Thyroid gland (tissue), 4 donors: ENCODE results near the gene TSEN2.

Experiments used
- POLR2A ChIP-seq, 2 donors: fragments of 450-650 bp; IDR thresholded peaks; one replicate each; pipeline ENCODE4 v1.6.1; 2017; ENCODE audit warnings: antibody characterized with exemption in 2 of 2, mild to moderate bottlenecking in 2 of 2, moderate library complexity in 1 of 2
- TF ChIP-seq, protein P1 (sequence below), 6 experiments: fragments of 200-600 bp in 3 of 6; fragments of 450-650 bp in 3 of 6; sonication (generic) in 3 of 6; IDR thresholded peaks; one replicate each; pipeline ENCODE4 v1.5.1; 2016 to 2019; ENCODE audit warnings: antibody characterized with exemption in 6 of 6, mild to moderate bottlenecking in 2 of 6, inconsistent platforms in 1 of 6, moderate library complexity in 1 of 6

GRCh38 chr3:12508291-12508700 is 24.0 kb downstream of the TSEN2 start:
- TF ChIP-seq, protein P1, sequence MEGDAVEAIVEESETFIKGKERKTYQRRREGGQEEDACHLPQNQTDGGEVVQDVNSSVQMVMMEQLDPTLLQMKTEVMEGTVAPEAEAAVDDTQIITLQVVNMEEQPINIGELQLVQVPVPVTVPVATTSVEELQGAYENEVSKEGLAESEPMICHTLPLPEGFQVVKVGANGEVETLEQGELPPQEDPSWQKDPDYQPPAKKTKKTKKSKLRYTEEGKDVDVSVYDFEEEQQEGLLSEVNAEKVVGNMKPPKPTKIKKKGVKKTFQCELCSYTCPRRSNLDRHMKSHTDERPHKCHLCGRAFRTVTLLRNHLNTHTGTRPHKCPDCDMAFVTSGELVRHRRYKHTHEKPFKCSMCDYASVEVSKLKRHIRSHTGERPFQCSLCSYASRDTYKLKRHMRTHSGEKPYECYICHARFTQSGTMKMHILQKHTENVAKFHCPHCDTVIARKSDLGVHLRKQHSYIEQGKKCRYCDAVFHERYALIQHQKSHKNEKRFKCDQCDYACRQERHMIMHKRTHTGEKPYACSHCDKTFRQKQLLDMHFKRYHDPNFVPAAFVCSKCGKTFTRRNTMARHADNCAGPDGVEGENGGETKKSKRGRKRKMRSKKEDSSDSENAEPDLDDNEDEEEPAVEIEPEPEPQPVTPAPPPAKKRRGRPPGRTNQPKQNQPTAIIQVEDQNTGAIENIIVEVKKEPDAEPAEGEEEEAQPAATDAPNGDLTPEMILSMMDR (IDR thresholded peaks at IDR 0.05) = no peak
- TF ChIP-seq POLR2A (IDR thresholded peaks at IDR 0.05) = no peak
